ENCODE measurements around the gene GHSR. TPM values are rescaled to one million over a fixed set of nuclear protein-coding genes. Genes with fewer than 3 reads are reported as not detected.

GHSR gene
- total RNA-seq, 1 experiment from 2014 or later = not detected

DNA sequence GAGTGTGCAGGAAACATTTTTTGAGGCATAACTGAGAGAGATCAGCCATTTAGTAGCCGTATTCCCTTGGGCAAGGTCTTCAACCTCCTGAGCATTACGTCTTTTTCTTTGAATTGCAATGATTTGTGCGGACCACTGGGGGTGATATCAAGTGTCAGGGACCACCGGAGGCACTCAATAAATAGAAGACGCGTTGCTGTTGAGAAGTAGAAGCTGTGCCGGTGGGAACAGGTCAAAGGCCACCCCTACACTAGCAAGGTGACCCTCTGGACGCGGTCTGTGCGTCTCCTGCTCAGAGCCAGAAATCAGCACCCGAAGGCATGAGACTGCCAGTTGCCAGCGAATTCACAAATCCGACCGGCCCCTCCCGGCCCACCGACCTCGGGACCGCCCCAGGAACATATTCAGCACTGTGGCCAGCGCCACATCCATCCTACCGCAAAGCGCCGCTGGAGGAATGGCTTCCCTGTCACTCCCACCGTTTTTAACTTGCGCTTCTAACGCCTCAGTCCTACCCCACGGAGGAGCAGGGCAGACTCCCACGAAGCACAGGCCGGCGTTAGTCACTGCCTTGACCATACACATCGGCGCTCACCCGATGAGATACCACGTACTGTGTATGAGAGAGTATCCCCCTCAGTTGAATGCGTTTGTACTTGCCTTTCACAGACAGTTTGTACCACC lies 1.4 kb upstream of the GHSR start:
- no peak for TF ChIP-seq YY1 (IDR thresholded peaks at IDR 0.05; ENCODE audit: extremely low read depth, insufficient replicate concordance, low read depth, low read length)
- peak; percentile 47 for TF ChIP-seq REST (IDR thresholded peaks at IDR 0.05; ENCODE audit: low read depth)
- Histone ChIP-seq H3K27ac (ENCODE audit: low read depth, low read length) (no peak overlapping the region), H3K27me3 (ENCODE audit: insufficient read depth, low read length) (no peaks in the 10 kb centered on the region), H3K9me3 (ENCODE audit: control insufficient read depth in 1 of 2, insufficient read depth in 1 of 2, low read depth in 1 of 2, low read length in 2 of 2) (no peaks in the 10 kb centered on the region), H3K79me2 (ENCODE audit: insufficient read depth, low read length) (no peaks in the 10 kb centered on the region), H4K20me1 (ENCODE audit: insufficient read depth) (no peaks in the 10 kb centered on the region), H3K4me1 (ENCODE audit: control insufficient read depth in 1 of 2, insufficient read depth in 2 of 2, low read length in 2 of 2) (no peaks in the 10 kb centered on the region), H3K4me3 (replicated peaks in 1 of 2; ENCODE audit: low read depth in 1 of 2, low read length in 2 of 2) (no peak overlapping the region), H2AFZ (ENCODE audit: low read depth, low read length, poor library complexity, severe bottlenecking) (no peak overlapping the region), H3K9me2 (ENCODE audit: insufficient read depth) (no peaks in the 10 kb centered on the region), H3K36me3 (ENCODE audit: control insufficient read depth in 1 of 2, insufficient read depth in 2 of 2, low read length in 2 of 2) (no peaks in the 10 kb centered on the region), H3K9ac (ENCODE audit: low read length) (no peak overlapping the region), H3K4me2 (ENCODE audit: low read length) (no peak overlapping the region)
- ATAC-seq = no peak
- intact Hi-C loops (cut with micrococcal nuclease) = no loop called here
- BruUV-seq (replicated peaks) = no TSS peak
- no peak for DNase-seq (ENCODE audit: low read depth, low spot score)
- POLR2A ChIA-PET = no interaction called here
- RAD21 ChIA-PET (ENCODE audit: low non-redundant PET in 1 of 2, low total read pairs in 2 of 2, uncharacterized antibody in 2 of 2, unreplicated experiment in 2 of 2) = no interaction called here
- CTCF ChIA-PET = no interaction called here

DNA sequence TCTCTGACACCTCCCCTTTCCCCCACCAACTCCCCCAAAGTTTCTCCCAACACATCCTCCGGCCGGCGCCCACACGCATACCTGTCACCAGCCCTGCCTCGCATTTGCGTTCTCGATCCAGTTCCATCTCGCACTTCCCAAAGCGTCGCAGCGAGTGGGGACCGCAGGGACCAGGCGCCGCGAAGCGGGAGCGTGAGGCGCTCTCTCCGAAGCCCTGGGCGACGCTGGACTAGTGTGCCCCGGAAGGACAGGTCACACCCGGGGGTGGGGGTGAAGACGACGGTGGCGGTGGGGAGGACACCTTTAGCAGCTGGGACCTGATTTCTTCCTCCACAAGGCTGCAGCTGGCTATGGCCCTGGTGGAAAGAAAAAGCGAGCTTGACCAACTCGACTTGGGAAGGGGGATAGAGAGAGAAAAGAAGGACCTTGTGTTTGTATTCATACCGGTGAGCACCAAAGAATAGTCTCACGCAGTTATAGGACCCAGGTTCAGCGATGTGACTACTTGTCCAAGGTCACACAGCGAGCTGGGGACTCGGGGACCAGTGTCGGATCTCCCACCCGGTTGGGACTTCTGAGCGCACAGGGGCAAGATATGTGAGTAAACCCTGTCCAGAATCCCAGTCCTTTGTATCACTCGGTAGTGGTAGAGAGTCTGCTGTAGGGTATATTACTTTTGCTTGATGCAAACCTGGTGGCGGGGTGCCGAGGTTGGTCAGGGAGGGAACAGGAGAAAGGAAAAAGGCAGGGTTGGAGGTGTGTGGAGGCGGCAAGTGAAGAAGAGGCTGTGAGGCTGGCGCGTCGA lies 607 bp upstream of the GHSR start:
- no peaks in the 10 kb centered on the region for H3K27me3 ChIP-seq (ENCODE audit: insufficient read depth, low read length)
- H3K27ac ChIP-seq (ENCODE audit: low read depth, low read length) = no peak overlapping the region
- H3K9me2 ChIP-seq (ENCODE audit: insufficient read depth) = no peaks in the 10 kb centered on the region
- H3K4me3 ChIP-seq (replicated peaks in 1 of 2; ENCODE audit: low read depth in 1 of 2, low read length in 2 of 2) = no peak overlapping the region
- CTCF ChIA-PET = no interaction called here
- no peaks in the 10 kb centered on the region for H4K20me1 ChIP-seq (ENCODE audit: insufficient read depth)
- no peaks in the 10 kb centered on the region for H3K79me2 ChIP-seq (ENCODE audit: insufficient read depth, low read length)
- H3K9me3 ChIP-seq (ENCODE audit: control insufficient read depth in 1 of 2, insufficient read depth in 1 of 2, low read depth in 1 of 2, low read length in 2 of 2) = no peaks in the 10 kb centered on the region
- no peak overlapping the region for H2AFZ ChIP-seq (ENCODE audit: low read depth, low read length, poor library complexity, severe bottlenecking)
- POLR2A ChIA-PET = no interaction called here
- RAD21 ChIA-PET (ENCODE audit: low non-redundant PET in 1 of 2, low total read pairs in 2 of 2, uncharacterized antibody in 2 of 2, unreplicated experiment in 2 of 2) = no interaction called here
- no peak overlapping the region for H3K4me2 ChIP-seq (ENCODE audit: low read length)
- H3K4me1 ChIP-seq (ENCODE audit: control insufficient read depth in 1 of 2, insufficient read depth in 2 of 2, low read length in 2 of 2) = no peaks in the 10 kb centered on the region
- intact Hi-C loops (cut with micrococcal nuclease) = no loop called here
- no peak for ATAC-seq
- no peaks in the 10 kb centered on the region for H3K36me3 ChIP-seq (ENCODE audit: control insufficient read depth in 1 of 2, insufficient read depth in 2 of 2, low read length in 2 of 2)
- no peak overlapping the region for H3K9ac ChIP-seq (ENCODE audit: low read length)
- no TSS peak for BruUV-seq (replicated peaks)
- DNase-seq (ENCODE audit: low read depth, low spot score) = no peak
- TF ChIP-seq CEBPB (IDR thresholded peaks at IDR 0.05; ENCODE audit: low read depth) = no peak
- TF ChIP-seq, protein P1, sequence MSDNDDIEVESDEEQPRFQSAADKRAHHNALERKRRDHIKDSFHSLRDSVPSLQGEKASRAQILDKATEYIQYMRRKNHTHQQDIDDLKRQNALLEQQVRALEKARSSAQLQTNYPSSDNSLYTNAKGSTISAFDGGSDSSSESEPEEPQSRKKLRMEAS (IDR thresholded peaks at IDR 0.05) = no peak
- no peak for TF ChIP-seq EGR1 (IDR thresholded peaks at IDR 0.05; ENCODE audit: low read depth)
- no peak for TF ChIP-seq CTCF (IDR thresholded peaks at IDR 0.05 in 2 of 3, conservative IDR thresholded peaks at IDR 0.05 in 1 of 3; ENCODE audit: borderline replicate concordance in 1 of 3, insufficient read depth in 1 of 3, low read depth in 2 of 3, low read length in 2 of 3)
- no peak for TF ChIP-seq TCF7L2 (IDR thresholded peaks at IDR 0.05; ENCODE audit: borderline replicate concordance, extremely low read depth, insufficient read depth, insufficient read length)
- TF ChIP-seq ZNF274 (IDR thresholded peaks at IDR 0.05; ENCODE audit: low read depth, low read length) = no peak
